Measurements from ENCODE around the gene GPR160. TPM values are rescaled to one million over a fixed set of nuclear protein-coding genes. Genes with fewer than 3 reads are reported as not detected.
A peak's percentile ranks its signal among the peaks of the same experiment; 100 is the strongest.

Gene GPR160
- total and polyA plus RNA-seq, 4 donors: 16.9 to 23.3 (median 20.7) TPM

DNA sequence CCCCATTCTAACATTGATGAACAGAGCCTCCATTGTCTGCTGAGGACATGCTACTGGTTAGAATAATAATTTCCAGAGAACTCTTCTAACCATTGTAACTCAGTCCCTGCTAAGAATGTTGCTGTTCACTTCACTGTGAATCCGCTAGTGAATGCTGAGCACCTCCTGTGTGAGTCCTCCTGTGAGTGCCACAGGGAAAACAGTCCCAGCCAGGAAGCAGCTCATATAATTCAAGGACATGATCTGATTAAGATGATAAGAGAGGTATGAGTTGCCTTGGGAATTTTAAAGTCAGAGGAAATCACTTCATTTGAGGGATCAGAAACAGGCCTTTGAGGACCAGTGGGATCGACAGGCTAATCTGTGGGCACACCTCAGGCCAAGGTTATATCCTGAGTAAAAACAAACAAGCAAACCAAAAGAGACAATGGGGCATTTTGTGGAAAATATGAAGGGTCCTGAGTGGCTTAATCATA, 33.9 kb upstream of the GPR160 start:
- ATAC-seq (ENCODE audit: insufficient read depth, low FRiP score): no peak
- peak overlapping the region in 1 of 2 donors; percentile 30 for H3K27ac ChIP-seq (ENCODE audit: low read depth in 1 of 2, low read length in 1 of 2)

DNA sequence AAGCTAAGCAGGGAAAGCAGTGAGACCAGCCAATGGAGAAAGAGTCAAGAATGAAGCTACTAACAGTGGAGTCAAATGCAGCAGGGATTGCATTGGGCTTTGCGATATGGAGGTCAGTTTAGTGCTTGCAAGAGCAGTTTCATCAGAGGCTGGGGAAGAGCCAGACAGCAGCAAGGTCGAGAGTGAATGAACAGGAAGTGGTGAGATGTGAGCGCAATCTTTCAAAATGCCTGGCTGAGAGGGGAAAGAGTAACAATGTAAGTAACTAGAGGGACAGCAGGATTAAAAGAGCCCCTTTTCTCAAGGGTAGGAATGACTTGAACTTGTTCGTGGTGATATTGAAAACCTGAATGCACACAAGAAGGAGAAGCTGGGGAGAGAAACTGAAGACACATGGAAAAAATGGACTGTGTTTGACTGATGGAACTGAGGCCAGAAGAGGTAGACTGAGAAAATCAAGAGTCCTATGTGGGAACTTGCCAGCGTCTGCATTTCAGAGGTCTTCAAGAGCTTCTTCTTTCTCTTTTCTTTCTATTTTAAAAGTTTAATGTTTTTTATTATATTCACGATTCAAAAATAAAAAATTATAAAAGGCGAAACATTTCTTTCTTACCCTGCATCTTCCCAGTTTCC, 30.6 kb upstream of the GPR160 start:
- peak in 1 of 3 donors; percentile 72 for DNase-seq
- no peak for ATAC-seq (ENCODE audit: insufficient read depth, low FRiP score)
- 33 to 42% methylated on average over 7 of the region's 7 CpGs for WGBS, 2 donors

More for the DNA sequence above, 33.9 kb upstream of the GPR160 start:
- Histone ChIP-seq H3K9me3 (ENCODE audit: control insufficient read depth in 4 of 4, insufficient read depth in 3 of 4, low read length in 3 of 4) (no peaks in the 10 kb centered on the region), H3K4me3 (no peak overlapping the region), H3K36me3 (ENCODE audit: control insufficient read depth in 4 of 4, insufficient read depth in 4 of 4, low read length in 4 of 4) (no peaks in the 10 kb centered on the region), H3K27me3 (ENCODE audit: control insufficient read depth in 3 of 3, insufficient read depth in 3 of 3, low read length in 2 of 3) (no peaks in the 10 kb centered on the region), H3K4me1 (ENCODE audit: control insufficient read depth in 5 of 5, insufficient read depth in 5 of 5, low read length in 5 of 5) (peaks cover 0 to 5% (median 0%) of the 10 kb centered on the region in 5 donors), H3K9ac (ENCODE audit: insufficient read depth in 1 of 2, low read length in 2 of 2) (no peak overlapping the region)
- no peak for DNase-seq
- TF ChIP-seq, protein P1, sequence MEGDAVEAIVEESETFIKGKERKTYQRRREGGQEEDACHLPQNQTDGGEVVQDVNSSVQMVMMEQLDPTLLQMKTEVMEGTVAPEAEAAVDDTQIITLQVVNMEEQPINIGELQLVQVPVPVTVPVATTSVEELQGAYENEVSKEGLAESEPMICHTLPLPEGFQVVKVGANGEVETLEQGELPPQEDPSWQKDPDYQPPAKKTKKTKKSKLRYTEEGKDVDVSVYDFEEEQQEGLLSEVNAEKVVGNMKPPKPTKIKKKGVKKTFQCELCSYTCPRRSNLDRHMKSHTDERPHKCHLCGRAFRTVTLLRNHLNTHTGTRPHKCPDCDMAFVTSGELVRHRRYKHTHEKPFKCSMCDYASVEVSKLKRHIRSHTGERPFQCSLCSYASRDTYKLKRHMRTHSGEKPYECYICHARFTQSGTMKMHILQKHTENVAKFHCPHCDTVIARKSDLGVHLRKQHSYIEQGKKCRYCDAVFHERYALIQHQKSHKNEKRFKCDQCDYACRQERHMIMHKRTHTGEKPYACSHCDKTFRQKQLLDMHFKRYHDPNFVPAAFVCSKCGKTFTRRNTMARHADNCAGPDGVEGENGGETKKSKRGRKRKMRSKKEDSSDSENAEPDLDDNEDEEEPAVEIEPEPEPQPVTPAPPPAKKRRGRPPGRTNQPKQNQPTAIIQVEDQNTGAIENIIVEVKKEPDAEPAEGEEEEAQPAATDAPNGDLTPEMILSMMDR (IDR thresholded peaks at IDR 0.05; ENCODE audit: control extremely low read depth, extremely low read depth): no peak
- WGBS, 2 donors: 72 to 90% methylated on average over 2 of the region's 2 CpGs

DNA sequence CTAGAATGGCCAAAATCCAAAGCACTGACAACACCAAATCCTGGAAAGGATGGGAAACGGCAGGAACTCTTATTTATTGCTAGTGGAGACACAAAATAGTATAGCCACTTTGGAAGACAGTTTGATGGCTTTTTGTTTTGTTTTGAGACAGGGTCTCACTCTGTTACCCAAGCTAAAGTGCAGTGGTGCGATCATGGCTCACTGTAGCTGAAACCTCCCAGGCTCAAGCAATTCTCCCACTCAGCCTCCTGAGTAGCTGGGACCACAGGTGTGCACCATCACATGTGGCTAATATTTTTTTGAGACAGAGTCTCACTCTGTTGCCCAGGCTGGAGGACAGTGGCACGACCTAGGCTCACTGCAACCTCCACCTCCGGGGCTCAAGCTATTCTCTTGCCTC, 27.3 kb upstream of the GPR160 start:
- Histone ChIP-seq H3K27me3 (ENCODE audit: control insufficient read depth in 3 of 3, insufficient read depth in 3 of 3, low read length in 2 of 3) (no peaks in the 10 kb centered on the region), H3K4me1 (ENCODE audit: control insufficient read depth in 5 of 5, insufficient read depth in 5 of 5, low read length in 5 of 5) (peaks cover 0 to 5% (median 0%) of the 10 kb centered on the region in 5 donors), H3K9ac (ENCODE audit: insufficient read depth in 1 of 2, low read length in 2 of 2) (no peak overlapping the region), H3K27ac (ENCODE audit: low read depth in 1 of 2, low read length in 1 of 2) (no peak overlapping the region), H3K36me3 (ENCODE audit: control insufficient read depth in 4 of 4, insufficient read depth in 4 of 4, low read length in 4 of 4) (no peaks in the 10 kb centered on the region), H3K9me3 (ENCODE audit: control insufficient read depth in 4 of 4, insufficient read depth in 3 of 4, low read length in 3 of 4) (no peaks in the 10 kb centered on the region), H3K4me3 (no peak overlapping the region)
- no peak for DNase-seq
- TF ChIP-seq, protein P1 (IDR thresholded peaks at IDR 0.05; ENCODE audit: control extremely low read depth, extremely low read depth): no peak
- ATAC-seq (ENCODE audit: insufficient read depth, low FRiP score): no peak
- 91 to 96% methylated on average over 4 of the region's 4 CpGs for WGBS, 2 donors

More for the DNA sequence above, 30.6 kb upstream of the GPR160 start:
- TF ChIP-seq, protein P1 (IDR thresholded peaks at IDR 0.05; ENCODE audit: control extremely low read depth, extremely low read depth): no peak
- no peak overlapping the region for H3K27ac ChIP-seq (ENCODE audit: low read depth in 1 of 2, low read length in 1 of 2)
- H3K4me3 ChIP-seq: no peak overlapping the region
- H3K4me1 ChIP-seq (ENCODE audit: control insufficient read depth in 5 of 5, insufficient read depth in 5 of 5, low read length in 5 of 5): peaks cover 0 to 5% (median 0%) of the 10 kb centered on the region in 5 donors
- no peaks in the 10 kb centered on the region for H3K36me3 ChIP-seq (ENCODE audit: control insufficient read depth in 4 of 4, insufficient read depth in 4 of 4, low read length in 4 of 4)
- no peaks in the 10 kb centered on the region for H3K9me3 ChIP-seq (ENCODE audit: control insufficient read depth in 4 of 4, insufficient read depth in 3 of 4, low read length in 3 of 4)
- H3K27me3 ChIP-seq (ENCODE audit: control insufficient read depth in 3 of 3, insufficient read depth in 3 of 3, low read length in 2 of 3): no peaks in the 10 kb centered on the region
- H3K9ac ChIP-seq (ENCODE audit: insufficient read depth in 1 of 2, low read length in 2 of 2): no peak overlapping the region
